ENCODE data around the gene DNAJC30.

DNA sequence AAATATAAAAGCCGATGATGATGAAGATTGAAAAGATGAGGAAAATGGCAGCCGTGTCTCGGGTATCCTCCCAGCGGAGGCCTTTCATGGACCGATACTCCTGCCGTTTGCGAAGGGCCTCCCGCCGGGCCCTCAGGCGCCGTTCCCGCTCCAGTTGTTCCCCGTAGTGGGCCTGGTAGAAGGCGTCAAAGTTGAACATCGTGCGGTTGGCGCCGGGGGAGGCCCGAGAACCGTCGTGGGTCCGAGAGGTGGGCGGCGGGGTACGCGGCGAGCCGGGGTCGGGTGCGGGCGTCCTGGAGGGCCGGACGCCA, 553 bp downstream of the DNAJC30 start:
- TF ChIP-seq, protein P1, sequence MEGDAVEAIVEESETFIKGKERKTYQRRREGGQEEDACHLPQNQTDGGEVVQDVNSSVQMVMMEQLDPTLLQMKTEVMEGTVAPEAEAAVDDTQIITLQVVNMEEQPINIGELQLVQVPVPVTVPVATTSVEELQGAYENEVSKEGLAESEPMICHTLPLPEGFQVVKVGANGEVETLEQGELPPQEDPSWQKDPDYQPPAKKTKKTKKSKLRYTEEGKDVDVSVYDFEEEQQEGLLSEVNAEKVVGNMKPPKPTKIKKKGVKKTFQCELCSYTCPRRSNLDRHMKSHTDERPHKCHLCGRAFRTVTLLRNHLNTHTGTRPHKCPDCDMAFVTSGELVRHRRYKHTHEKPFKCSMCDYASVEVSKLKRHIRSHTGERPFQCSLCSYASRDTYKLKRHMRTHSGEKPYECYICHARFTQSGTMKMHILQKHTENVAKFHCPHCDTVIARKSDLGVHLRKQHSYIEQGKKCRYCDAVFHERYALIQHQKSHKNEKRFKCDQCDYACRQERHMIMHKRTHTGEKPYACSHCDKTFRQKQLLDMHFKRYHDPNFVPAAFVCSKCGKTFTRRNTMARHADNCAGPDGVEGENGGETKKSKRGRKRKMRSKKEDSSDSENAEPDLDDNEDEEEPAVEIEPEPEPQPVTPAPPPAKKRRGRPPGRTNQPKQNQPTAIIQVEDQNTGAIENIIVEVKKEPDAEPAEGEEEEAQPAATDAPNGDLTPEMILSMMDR (IDR thresholded peaks at IDR 0.05; ENCODE audit: low read depth, low read length): no peak
- no peak for TF ChIP-seq EZH2phosphoT487 (IDR thresholded peaks at IDR 0.05; ENCODE audit: low read depth)

Measured in OCI-LY3 (cell line).